OCI-LY3 (cell line): ENCODE data around the gene PGAP2.

ENCODE experiments used
- H2AFZ ChIP-seq: fragments of 200-600, 300-600 bp; shearing (Covaris generic); 2 replicates; pipeline ENCODE4 v1.6.0; 2014; ENCODE audit warnings: antibody characterized with exemption, low read depth, low read length
- H3K27ac ChIP-seq: fragments of 200-600, 300-600 bp; sonication (generic); 2 replicates; pipeline ENCODE4 v1.5.1; 2014; ENCODE audit warnings: mild to moderate bottlenecking, low read length, moderate library complexity, mixed read lengths
- H3K27me3 ChIP-seq: fragments of 200-600, 300-600 bp; sonication (generic); 2 replicates; pipeline ENCODE4 v1.6.1; 2014; ENCODE audit warnings: low read depth, low read length, mixed read lengths
- H3K36me3 ChIP-seq: fragments of 200-600, 300-600 bp; sonication (generic); replicated peaks from 2 replicates; pipeline ENCODE3; 2014; ENCODE audit warnings: low read depth, low read length, mixed read lengths
- H3K4me1 ChIP-seq: fragments of 300-600, 200-600 bp; sonication (generic); 2 replicates; pipeline ENCODE4 v1.6.1; 2014; ENCODE audit warnings: low read length, mixed read lengths
- H3K4me2 ChIP-seq: fragments of 200-600, 300-600 bp; sonication (generic); 2 replicates; pipeline ENCODE4 v1.6.1; 2014; ENCODE audit warnings: low read length, mixed read lengths
- H3K4me3 ChIP-seq: fragments of 300-600, 200-600 bp; sonication (generic); 2 replicates; pipeline ENCODE4 v1.5.1; 2014; ENCODE audit warnings: antibody characterized with exemption, mild to moderate bottlenecking, low read length, moderate library complexity
- H3K79me2 ChIP-seq: fragments of 300-600, 200-600 bp; shearing (Covaris generic); 2 replicates; pipeline ENCODE4 v1.6.1; 2014; ENCODE audit warnings: mild to moderate bottlenecking, low read length, mixed read lengths
- H3K9ac ChIP-seq: fragments of 300-600, 200-600 bp; shearing (Covaris generic); 2 replicates; pipeline ENCODE4 v1.6.0; 2014; ENCODE audit warnings: mild to moderate bottlenecking, low read length, moderate library complexity
- H3K9me3 ChIP-seq: fragments of 200-600, 300-600 bp; shearing (Covaris generic); 2 replicates; pipeline ENCODE4 v1.6.1; 2014; ENCODE audit warnings: low read length, mixed read lengths; ENCODE audit not compliant: insufficient read depth
- H4K20me1 ChIP-seq: fragments of 200-600, 300-600 bp; sonication (generic); 2 replicates; pipeline ENCODE4 v1.6.1; 2016; ENCODE audit warnings: low read length, mixed read lengths; ENCODE audit not compliant: insufficient read depth
- CTCF ChIP-seq: fragments of 200-600, 300-600 bp; sonication (generic); IDR thresholded peaks from 2 replicates; pipeline ENCODE4 v1.5.1; 2014; ENCODE audit warnings: antibody characterized with exemption, low read length, low read depth
- EZH2phosphoT487 ChIP-seq: fragments of 200-600 bp; shearing (Covaris generic); IDR thresholded peaks from 2 replicates; pipeline ENCODE4 v1.6.1; 2018; ENCODE audit warnings: antibody characterized with exemption, mixed run types, low read depth

Gene PGAP2

GRCh38 chr11:3830730-3831129 lies 22.4 kb downstream of the PGAP2 start:
- Histone ChIP-seq H4K20me1 (peaks cover 66% of the 10 kb centered on the region), H3K4me3 (no peak overlapping the region), H3K79me2 (peaks cover 69% of the 10 kb centered on the region), H2AFZ (no peak overlapping the region), H3K4me2 (no peak overlapping the region), H3K9me3 (no peaks in the 10 kb centered on the region), H3K27me3 (no peaks in the 10 kb centered on the region), H3K27ac (no peak overlapping the region; the same call in 1 of the 2 replicates), H3K4me1 (peaks cover 10% of the 10 kb centered on the region), H3K36me3 (peaks cover 68% of the 10 kb centered on the region), H3K9ac (no peak overlapping the region)
- TF ChIP-seq CTCF (no peak), EZH2phosphoT487 (no peak)

- H4K20me1 ChIP-seq: peaks cover 74% of the 10 kb centered on the region
Observed at GRCh38 chr11:3831378-3832239, 23.2 kb downstream of the PGAP2 start.

GRCh38 chr11:3832816-3833215 lies 24.5 kb downstream of the PGAP2 start:
- Histone ChIP-seq H3K36me3 (peaks cover 55% of the 10 kb centered on the region), H3K27me3 (no peaks in the 10 kb centered on the region), H3K79me2 (peaks cover 88% of the 10 kb centered on the region), H4K20me1 (peaks cover 83% of the 10 kb centered on the region), H3K9me3 (no peaks in the 10 kb centered on the region), H3K4me2 (no peak overlapping the region), H3K9ac (no peak overlapping the region), H3K27ac (no peak overlapping the region), H3K4me3 (no peak overlapping the region), H2AFZ (no peak overlapping the region), H3K4me1 (peaks cover 20% of the 10 kb centered on the region)
- TF ChIP-seq CTCF: no peak
- no peak for TF ChIP-seq EZH2phosphoT487

More at GRCh38 chr11:3831378-3832239, 23.2 kb downstream of the PGAP2 start:
- H3K4me2 ChIP-seq: no peak overlapping the region
- H3K36me3 ChIP-seq: peaks cover 60% of the 10 kb centered on the region
- no peak overlapping the region for H3K27ac ChIP-seq
- no peak overlapping the region for H3K9ac ChIP-seq
- no peaks in the 10 kb centered on the region for H3K9me3 ChIP-seq
- no peaks in the 10 kb centered on the region for H3K27me3 ChIP-seq
- TF ChIP-seq CTCF (no peak), EZH2phosphoT487 (no peak)
- peaks cover 77% of the 10 kb centered on the region for H3K79me2 ChIP-seq
- H3K4me3 ChIP-seq: no peak overlapping the region
- H3K4me1 ChIP-seq: peaks cover 10% of the 10 kb centered on the region
- H2AFZ ChIP-seq: no peak overlapping the region

- H4K20me1 ChIP-seq: peaks cover 83% of the 10 kb centered on the region
- no peaks in the 10 kb centered on the region for H3K9me3 ChIP-seq
- TF ChIP-seq EZH2phosphoT487: no peak
- TF ChIP-seq CTCF: no peak
- no peak overlapping the region for H3K4me2 ChIP-seq
- H3K9ac ChIP-seq: no peak overlapping the region
- peaks cover 89% of the 10 kb centered on the region for H3K79me2 ChIP-seq
- H3K36me3 ChIP-seq: peaks cover 57% of the 10 kb centered on the region
- peaks cover 27% of the 10 kb centered on the region for H3K4me1 ChIP-seq
- H2AFZ ChIP-seq: no peak overlapping the region
- H3K27ac ChIP-seq: no peak overlapping the region
- no peaks in the 10 kb centered on the region for H3K27me3 ChIP-seq
- H3K4me3 ChIP-seq: no peak overlapping the region
Observed at GRCh38 chr11:3833449-3833848, 25.1 kb downstream of the PGAP2 start.
